ENCODE results near the gene THADA.

THADA gene

GRCh38 chr2:43223521-43224001 lies 372.3 kb downstream of the THADA start:
- no peak for TF ChIP-seq CTCF (IDR thresholded peaks at IDR 0.05; ENCODE audit: low read depth, low read length)
- peak overlapping the region; percentile 88 for H3K4me3 ChIP-seq (ENCODE audit: low read depth, low read length)

GRCh38 chr2:43222475-43223309 lies 373.1 kb downstream of the THADA start:
- H3K4me3 ChIP-seq (ENCODE audit: low read depth, low read length), result peak overlapping the region; percentile 88

DNA sequence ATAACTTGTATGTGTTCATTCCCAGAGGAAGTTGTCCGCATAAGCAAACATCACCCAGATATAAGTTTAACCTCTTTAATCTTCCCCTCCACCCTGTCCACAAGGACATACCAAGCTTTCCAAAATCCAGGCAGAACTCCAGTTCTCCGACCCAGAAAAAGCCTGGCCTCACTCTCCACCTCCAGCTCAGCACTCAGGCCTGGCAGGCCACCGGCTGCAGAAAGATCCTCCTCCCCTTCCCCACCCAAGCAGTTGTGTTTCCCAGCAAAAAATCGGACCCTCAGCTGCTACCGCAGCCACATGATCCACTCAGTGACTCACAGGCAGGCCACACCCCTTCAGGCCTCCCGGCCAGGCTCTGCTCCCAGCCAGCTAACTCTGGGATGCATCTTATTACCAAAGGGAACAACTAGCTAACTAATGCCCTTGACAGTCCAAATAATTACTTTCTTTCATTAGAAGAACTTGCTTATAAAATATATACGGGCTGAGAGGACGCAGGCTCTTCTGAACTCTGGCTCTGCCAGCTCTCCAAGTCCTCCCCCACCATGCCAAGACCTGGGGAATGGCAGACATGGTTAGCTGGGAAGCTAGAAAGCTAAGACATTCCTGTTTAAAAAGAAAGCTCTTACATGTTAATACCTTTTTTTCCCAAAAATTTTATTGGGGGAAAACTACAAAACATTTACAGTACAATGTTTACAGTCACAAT lies 373.9 kb downstream of the THADA start:
- peak overlapping the region; percentile 88 for H3K4me3 ChIP-seq (ENCODE audit: low read depth, low read length)
- TF ChIP-seq CTCF (IDR thresholded peaks at IDR 0.05; ENCODE audit: low read depth, low read length), result no peak

More at GRCh38 chr2:43222475-43223309, 373.1 kb downstream of the THADA start:
- TF ChIP-seq CTCF (IDR thresholded peaks at IDR 0.05; ENCODE audit: low read depth, low read length), result no peak

DNA sequence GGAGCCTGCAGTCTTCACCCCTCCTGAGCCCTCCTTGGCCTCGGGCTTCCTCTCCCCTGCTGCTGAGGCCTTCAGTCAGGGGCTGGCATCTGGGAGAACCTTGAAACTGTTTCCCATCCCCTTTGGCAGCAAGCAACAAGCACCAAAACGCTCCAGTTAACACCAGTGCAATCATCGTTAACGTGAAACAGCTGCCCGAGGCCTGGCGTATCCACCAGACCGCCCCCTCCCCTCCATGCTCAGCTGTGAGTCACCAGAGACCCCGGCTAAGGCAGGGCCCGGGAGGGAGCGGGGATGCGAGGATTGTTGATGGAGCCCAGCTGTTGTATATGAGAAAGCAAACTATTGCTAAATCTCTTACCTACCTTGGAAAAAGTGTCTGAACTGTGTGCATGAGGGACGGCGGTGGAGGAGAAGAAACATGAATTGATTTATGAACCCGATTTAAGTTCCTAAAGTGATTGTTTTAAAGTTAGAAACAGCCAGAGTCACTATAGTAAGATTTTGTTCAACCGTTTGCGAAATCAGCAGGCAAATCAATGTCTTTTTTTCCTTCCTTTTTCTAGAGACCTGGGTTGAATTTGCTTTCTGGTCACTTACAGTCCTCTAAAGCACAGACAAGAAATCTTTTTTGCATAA lies 374.6 kb downstream of the THADA start:
- no peak for TF ChIP-seq CTCF (IDR thresholded peaks at IDR 0.05; ENCODE audit: low read depth, low read length)
- H3K4me3 ChIP-seq (ENCODE audit: low read depth, low read length), result peak overlapping the region; percentile 88

GRCh38 chr2:43220760-43221123 lies 375.1 kb downstream of the THADA start:
- no peak for TF ChIP-seq CTCF (IDR thresholded peaks at IDR 0.05; ENCODE audit: low read depth, low read length)
- H3K4me3 ChIP-seq (ENCODE audit: low read depth, low read length), result peak overlapping the region; percentile 88

DNA sequence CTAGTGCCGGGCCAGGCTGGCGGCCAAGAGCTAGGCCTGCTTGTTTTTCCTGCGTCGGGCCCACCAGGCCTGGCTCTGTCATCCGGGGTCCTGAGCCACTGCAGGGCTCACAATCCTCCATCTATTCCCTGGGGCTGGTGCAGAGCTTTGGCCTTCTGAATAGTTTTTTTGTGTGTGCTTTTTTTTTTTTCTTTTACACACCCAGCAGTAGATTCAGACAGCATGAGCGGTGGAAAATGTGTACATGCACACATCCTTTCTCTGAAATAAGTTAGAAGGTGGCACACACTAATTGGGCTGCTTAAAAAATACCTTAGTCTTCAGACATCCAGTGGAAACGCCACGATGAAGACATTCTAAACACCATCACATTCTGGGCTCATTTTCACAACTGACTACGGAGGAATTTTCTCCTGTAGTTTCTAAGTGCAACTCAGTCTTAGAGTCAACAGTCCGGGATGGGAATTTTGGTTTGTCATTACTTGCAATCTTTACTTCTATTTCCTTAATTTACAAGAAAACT lies 375.5 kb downstream of the THADA start:
- TF ChIP-seq CTCF (IDR thresholded peaks at IDR 0.05; ENCODE audit: low read depth, low read length), result no peak
- H3K4me3 ChIP-seq (ENCODE audit: low read depth, low read length), result peak overlapping the region; percentile 88
